Activated naive CD4-positive, alpha-beta T cell treated with Interleukin-2 at 50 U/mL for 16 hours (primary cell): Measurements from ENCODE around the gene MIAT.
"Not testable (repeated sequence)": the region's sequence is repeated elsewhere in the genome, so short reads cannot be mapped to it uniquely, and the experiment has no call there.

ENCODE experiments used
- DNase-seq: peaks from one replicate; pipeline ENCODE4 v3.0.0-alpha.2; 2020

The MIAT gene

GRCh38 chr22:26656891-26657851 is at the start of gene MIAT:
Gene MIAT (plus strand): TSS chr22:26657588.
- peak; percentile 74 for DNase-seq

DNA sequence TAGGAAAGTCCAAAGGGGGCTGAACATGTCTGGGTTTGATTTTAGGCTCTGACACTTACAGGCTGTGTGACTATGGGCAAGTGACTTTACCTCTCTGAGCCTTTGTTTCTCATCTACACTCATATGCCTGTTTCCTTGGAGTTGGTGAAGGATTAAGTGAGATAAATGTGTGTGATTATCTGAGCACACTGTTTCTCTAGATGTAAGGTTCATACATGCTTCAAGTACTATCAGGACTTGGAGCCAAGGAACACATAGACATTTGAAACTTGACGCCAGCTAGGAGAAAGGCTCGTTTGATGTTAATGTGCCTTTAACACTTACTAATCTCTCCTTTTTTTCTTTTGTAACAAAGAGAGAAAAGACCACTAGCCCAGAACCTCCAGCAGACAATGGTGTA is 49.3 kb upstream of the MIAT start:
- no peak for DNase-seq

GRCh38 chr22:26609287-26609686 is 48.1 kb upstream of the MIAT start:
- no peak for DNase-seq

- DNase-seq, result peak; percentile 59
Measured at GRCh38 chr22:26610072-26610958, 47.1 kb upstream of the MIAT start.

- DNase-seq, result no peak
Measured at GRCh38 chr22:26610996-26611395, 46.4 kb upstream of the MIAT start.

GRCh38 chr22:26612652-26613051 is 44.7 kb upstream of the MIAT start:
- DNase-seq, result no peak

- not testable (repeated sequence) for DNase-seq
Measured at GRCh38 chr22:26613753-26614152, 43.6 kb upstream of the MIAT start.

- DNase-seq, result no peak
Measured at GRCh38 chr22:26614322-26614721, 43.1 kb upstream of the MIAT start.

GRCh38 chr22:26615149-26615548 is 42.2 kb upstream of the MIAT start:
- no peak for DNase-seq

DNA sequence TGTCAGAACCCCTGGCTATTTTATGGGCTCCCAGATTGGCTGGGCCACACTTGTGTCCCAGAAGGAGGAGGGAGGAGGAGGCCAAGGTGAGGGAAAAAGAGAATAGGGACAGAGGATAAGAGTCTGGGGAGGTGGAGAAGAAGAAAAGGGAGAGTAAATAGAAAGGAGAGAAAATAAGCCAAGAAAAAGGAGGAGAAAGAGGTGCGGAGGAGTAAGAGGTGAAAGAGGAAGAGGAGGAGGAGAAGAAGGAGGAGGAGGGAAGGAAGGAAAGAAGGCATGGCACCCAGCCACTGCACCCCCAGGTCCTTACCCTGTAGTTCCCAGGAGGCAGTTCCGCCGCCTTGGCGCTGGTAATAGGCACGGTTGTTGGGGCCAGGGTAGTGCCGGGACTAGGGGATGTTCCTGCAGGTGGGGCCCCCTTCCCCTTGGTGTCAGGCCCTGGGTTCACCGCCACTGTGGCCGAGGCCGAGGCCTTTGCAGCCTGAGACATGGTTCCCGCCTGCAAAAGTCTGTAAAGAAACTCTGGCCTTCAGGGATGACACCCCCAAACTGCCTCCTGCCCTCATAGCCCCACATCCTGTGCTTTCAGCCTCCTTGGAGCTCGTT is 41.5 kb upstream of the MIAT start:
- no peak for DNase-seq

DNA sequence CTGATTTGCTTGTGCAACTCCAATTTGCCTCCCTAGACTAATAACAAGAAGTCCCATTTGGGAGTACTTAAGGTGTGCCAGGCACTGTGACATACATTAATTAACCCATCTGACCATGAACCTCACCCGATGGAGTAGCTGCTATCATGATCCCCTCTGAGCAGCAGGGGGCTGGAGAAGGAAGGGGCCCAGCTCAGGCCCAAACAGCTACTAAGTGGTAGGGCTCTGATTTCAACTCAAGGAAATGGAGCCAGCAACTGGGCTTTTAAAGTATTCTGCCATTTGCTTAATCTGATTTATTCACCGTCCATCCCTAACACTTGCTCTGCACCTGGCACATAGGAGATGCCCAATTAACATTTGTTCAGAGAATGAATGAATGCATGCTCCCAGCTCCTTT is 40.7 kb upstream of the MIAT start:
- DNase-seq, result no peak

DNA sequence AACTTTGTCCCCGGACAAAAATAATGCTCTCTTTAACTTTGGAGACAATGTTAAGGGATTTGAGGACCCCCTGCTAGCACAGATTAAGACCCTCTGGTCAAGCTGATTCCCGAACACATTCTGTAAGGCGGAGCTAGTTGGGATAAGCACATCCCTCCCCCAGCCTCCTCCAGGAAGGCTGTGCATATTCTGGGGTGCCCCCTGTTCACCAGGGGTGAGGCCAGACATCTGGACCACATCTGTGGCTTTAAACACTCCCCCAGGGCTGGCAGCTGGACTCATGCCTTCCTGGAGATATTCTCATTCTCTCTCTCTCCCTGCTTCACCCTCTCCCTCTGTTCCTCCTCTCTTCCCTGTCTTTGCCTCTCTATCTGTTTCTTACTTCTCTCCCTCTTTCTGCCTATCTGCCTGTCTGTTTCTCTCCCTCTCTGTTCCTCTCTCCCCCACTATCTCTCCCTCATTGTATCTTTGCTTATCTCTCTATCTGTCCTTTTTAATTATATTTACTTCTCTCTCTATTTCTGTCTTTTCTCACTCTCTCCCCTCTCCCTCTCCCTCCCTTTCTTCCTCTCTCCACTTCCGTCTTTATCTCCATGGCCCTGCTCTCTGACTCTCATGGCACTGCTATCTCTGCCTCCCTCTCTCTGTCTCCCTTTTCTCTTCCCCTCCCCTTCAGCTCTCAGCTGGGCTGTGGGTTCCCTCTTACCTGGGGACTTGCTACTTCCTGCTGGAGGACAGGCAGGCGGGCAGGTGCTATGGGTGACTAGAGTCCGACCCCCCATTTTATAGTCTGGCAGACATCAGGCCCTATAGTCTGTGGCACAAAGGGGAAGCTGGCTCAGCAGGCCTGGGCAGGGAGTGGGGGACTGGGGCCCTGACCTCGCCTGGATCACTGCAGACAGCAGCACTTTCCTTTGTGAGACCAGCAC is 39.9 kb upstream of the MIAT start, which contains the start of gene CRYBB1:
CRYBB1 (minus strand) TSS at position 757 of the 929 bp plus-strand sequence. CDS start 1,708 bp downstream, outside the sequence.
- DNase-seq, result no peak

DNA sequence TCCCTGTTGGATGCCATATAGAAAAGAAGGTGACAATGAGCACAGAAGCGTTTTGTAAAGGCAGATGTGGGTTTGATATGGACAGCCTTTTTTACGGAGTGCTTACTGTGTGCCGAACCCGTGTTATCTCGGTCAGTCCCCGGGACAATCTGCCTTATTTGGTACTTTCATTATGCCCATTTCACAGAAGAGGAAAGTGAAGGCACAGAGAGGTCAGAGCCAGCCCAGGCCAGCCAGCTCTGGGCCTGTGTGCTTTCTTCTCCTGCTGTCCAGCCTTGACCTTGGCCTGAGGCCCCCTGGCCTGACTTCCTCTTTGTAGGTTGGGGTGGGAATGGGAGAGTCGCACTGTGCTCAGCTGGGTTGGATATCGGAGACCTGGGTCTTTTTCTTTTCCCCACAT is 38.9 kb upstream of the MIAT start:
- DNase-seq, result no peak

DNA sequence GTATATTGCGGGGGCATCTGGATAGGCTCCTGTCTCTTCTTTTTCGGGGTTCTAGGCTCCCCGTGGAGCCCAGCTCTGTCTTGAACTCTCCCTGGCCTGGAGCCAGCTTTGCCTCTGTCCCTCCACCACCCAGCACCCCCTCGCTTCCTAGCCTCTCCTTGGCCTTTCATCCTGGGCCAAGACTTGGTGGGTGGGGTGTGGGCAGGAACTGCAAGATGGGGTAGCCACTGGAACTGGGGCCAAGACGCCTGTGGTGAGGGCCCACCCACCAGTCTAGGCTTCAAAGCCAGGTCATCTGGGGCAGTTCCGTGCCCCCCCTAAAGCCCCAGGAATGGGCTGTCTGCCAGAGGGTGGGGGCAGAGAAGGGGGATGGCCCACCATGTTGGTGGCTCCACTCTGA is 37.9 kb upstream of the MIAT start:
- no peak for DNase-seq

GRCh38 chr22:26620197-26620596 is 37.2 kb upstream of the MIAT start:
- no peak for DNase-seq

GRCh38 chr22:26621663-26622062 is 35.7 kb upstream of the MIAT start, which contains the start of gene CRYBA4:
Gene CRYBA4 (plus strand): TSS chr22:26621963. CDS start chr22:26622597, 634 bp downstream.
- no peak for DNase-seq

GRCh38 chr22:26623984-26624383 is 33.4 kb upstream of the MIAT start:
- no peak for DNase-seq

DNA sequence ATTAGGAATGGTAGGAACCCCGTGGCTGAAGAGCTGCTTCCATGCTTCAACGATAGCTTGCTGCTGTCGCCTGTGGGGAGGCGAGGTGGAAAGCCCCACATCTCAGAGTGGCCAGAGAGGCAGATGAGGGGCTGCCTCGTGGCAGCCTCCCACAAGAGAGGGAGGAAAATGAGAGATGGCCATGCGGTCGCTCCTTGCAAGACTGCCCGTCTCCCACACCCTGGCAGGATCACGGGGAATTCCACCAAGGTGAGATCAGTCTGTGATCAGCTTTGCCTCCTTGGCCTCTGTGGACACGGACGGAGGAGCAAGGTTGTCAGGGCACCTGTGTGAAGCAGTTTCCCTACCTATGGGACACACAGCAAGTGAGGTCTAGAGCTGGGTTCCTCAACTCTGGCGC is 32.6 kb upstream of the MIAT start:
- no peak for DNase-seq

GRCh38 chr22:26629988-26630761 is 27.2 kb upstream of the MIAT start:
- no peak for DNase-seq

- DNase-seq, result no peak
Measured at GRCh38 chr22:26631282-26631681, 26.1 kb upstream of the MIAT start.
